Vagina (tissue), 2 donors: ENCODE results near the gene GRK1.

Source experiments
- POLR2A ChIP-seq, 2 donors: fragments of 450-650 bp; IDR thresholded peaks; one replicate each; pipeline ENCODE4 v1.6.1; 2017; ENCODE audit warnings: antibody characterized with exemption in 2 of 2, mild to moderate bottlenecking in 2 of 2, moderate library complexity in 2 of 2
- TF ChIP-seq, protein P1 (sequence below), 3 experiments: fragments of 450-650 bp in 2 of 3; fragments of 200-600 bp in 1 of 3; sonication (generic) in 1 of 3; IDR thresholded peaks; one replicate each; pipeline ENCODE4 v1.5.1; 2017 to 2019; ENCODE audit warnings: antibody characterized with exemption in 3 of 3, mild to moderate bottlenecking in 2 of 3, moderate library complexity in 2 of 3

DNA sequence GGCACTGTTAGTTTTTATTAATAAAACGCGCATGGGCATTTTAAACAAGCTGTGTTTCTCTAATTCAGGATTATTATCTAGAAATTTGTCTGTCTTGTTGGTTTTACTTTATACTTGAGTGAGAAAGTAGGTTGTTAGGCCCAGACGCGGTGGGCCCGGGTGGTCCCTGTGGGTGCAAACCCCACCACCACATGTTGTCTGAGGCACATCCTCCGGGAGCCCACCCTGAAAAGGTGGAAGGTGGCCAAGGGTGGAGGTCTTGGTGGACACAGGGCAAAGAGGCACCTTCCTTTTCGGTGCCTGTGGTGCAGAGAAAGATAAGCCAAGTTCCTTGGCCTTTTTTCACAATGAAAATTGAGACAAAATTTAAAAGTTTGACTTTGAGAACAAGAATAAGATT, 25.6 kb upstream of the GRK1 start:
- TF ChIP-seq, protein P1, sequence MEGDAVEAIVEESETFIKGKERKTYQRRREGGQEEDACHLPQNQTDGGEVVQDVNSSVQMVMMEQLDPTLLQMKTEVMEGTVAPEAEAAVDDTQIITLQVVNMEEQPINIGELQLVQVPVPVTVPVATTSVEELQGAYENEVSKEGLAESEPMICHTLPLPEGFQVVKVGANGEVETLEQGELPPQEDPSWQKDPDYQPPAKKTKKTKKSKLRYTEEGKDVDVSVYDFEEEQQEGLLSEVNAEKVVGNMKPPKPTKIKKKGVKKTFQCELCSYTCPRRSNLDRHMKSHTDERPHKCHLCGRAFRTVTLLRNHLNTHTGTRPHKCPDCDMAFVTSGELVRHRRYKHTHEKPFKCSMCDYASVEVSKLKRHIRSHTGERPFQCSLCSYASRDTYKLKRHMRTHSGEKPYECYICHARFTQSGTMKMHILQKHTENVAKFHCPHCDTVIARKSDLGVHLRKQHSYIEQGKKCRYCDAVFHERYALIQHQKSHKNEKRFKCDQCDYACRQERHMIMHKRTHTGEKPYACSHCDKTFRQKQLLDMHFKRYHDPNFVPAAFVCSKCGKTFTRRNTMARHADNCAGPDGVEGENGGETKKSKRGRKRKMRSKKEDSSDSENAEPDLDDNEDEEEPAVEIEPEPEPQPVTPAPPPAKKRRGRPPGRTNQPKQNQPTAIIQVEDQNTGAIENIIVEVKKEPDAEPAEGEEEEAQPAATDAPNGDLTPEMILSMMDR (IDR thresholded peaks at IDR 0.05): no peak
- TF ChIP-seq POLR2A (IDR thresholded peaks at IDR 0.05): no peak
